H1 (cell line): ENCODE data around the gene SATB2. TPM values are rescaled to one million over a fixed set of nuclear protein-coding genes. Genes with fewer than 3 reads are reported as not detected.

ENCODE experiments used
- GTF2F1 ChIP-seq: IDR thresholded peaks from 2 replicates; pipeline ENCODE4 v1.6.1; 2012; ENCODE audit warnings: low read depth, low read length, improper control_type of control experiment, borderline replicate concordance
- SIN3A ChIP-seq, 2 experiments: IDR thresholded peaks in 1 of 2; conservative IDR thresholded peaks in 1 of 2; 2 replicates each; pipeline ENCODE4 v1.6.1; 2011 to 2012; ENCODE audit warnings: low read length in 2 of 2, improper control_type of control experiment in 1 of 2, low read depth in 1 of 2, mild to moderate bottlenecking in 1 of 2
- polyA plus RNA-seq, 7 experiments: library from polyadenylated mRNA; depleted of rRNA in 3 of 7; stranded (reverse) in 5 of 7; unstranded in 2 of 7; fragments of >200 nt in 5 of 7; fragments of 200-250 nt in 2 of 7; gene quantifications; 1 replicate in 5 of 7; 2 replicates in 1 of 7; 4 replicates in 1 of 7; pipeline versions ENCODE4 v1.2.1 to v1.2.3, GENCODE V29; 2011 to 2013; ENCODE audit warnings: missing spikeins in 2 of 7, mixed read lengths in 2 of 7
- total RNA-seq: library from RNA; stranded (reverse); fragmentation: NEBNext Ultra II Directional; extraction: Animal tissue kit (Norgen Biotek cat#: 25700); gene quantifications from 2 replicates; pipeline ENCODE4 v1.2.1, GENCODE V29; 2021
- TF ChIP-seq, protein P1 (sequence below), 3 experiments: IDR thresholded peaks; 1 replicate in 2 of 3; 2 replicates in 1 of 3; pipeline versions ENCODE4 v1.5.1 to v1.6.1; 2011; ENCODE audit warnings: low read length in 3 of 3, mild to moderate bottlenecking in 3 of 3, inconsistent platforms in 2 of 3, low read depth in 1 of 3, moderate library complexity in 1 of 3; ENCODE audit not compliant: insufficient read depth in 1 of 3; ENCODE audit errors: control extremely low read depth in 1 of 3

The SATB2 gene
- total and polyA plus RNA-seq, 2 of the 8 experiments (the other 6 are each of a cell fraction or from before 2014, with no cell fraction given) = 1.3 to 5.7 TPM

DNA sequence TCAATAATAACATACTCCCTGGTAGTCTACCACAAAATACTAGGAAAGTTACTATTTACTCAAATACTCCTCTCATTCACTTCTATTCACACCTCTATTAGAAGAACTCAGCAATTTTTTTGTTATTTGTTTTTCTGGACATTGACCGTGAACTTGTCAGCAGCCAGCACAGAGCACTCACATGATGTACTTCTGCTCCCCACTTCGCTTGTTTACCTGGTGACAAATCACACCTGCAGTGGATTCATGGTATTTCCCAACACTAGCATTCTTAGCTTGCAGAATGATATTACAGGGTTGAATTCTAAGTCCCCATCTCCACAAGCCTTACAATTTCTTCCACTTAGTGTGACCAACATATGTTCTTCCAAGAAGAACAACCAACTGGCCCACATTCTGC is 238.2 kb downstream of the SATB2 start (continued):
- TF ChIP-seq SIN3A (conservative IDR thresholded peaks at IDR 0.05 in 1 of 2, IDR thresholded peaks at IDR 0.05 in 1 of 2; ENCODE audit: low read depth in 1 of 2, low read length in 2 of 2) = no peak
- TF ChIP-seq GTF2F1 = no peak
- TF ChIP-seq, protein P1, sequence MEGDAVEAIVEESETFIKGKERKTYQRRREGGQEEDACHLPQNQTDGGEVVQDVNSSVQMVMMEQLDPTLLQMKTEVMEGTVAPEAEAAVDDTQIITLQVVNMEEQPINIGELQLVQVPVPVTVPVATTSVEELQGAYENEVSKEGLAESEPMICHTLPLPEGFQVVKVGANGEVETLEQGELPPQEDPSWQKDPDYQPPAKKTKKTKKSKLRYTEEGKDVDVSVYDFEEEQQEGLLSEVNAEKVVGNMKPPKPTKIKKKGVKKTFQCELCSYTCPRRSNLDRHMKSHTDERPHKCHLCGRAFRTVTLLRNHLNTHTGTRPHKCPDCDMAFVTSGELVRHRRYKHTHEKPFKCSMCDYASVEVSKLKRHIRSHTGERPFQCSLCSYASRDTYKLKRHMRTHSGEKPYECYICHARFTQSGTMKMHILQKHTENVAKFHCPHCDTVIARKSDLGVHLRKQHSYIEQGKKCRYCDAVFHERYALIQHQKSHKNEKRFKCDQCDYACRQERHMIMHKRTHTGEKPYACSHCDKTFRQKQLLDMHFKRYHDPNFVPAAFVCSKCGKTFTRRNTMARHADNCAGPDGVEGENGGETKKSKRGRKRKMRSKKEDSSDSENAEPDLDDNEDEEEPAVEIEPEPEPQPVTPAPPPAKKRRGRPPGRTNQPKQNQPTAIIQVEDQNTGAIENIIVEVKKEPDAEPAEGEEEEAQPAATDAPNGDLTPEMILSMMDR (IDR thresholded peaks at IDR 0.05; ENCODE audit: control extremely low read depth in 1 of 3, insufficient read depth in 1 of 3, low read depth in 1 of 3, low read length in 3 of 3) = no peak
